ENCODE data around the gene HSBP1. TPM values are rescaled to one million over a fixed set of nuclear protein-coding genes. Genes with fewer than 3 reads are reported as not detected.

HSBP1 gene
- total RNA-seq, 1 donor from 2014 or later = 25.5 TPM

Other genes with a start within 250 kb of the HSBP1 start
- 3.1 and 3.5 TPM in 2 replicates for gene MLYCD, start 91.1 kb downstream of the HSBP1 start, total RNA-seq
- 4.3 and 7.7 TPM in 2 replicates for gene OSGIN1, start 145.3 kb downstream of the HSBP1 start, total RNA-seq
- gene NECAB2, start 160.3 kb downstream of the HSBP1 start, total RNA-seq = 0.16 TPM in 1 of 2 replicates, not detected in the other
- gene SLC38A8, start 234.8 kb downstream of the HSBP1 start, total RNA-seq = not detected in 2 replicates